GM12878 (cell line): ENCODE data around the gene CTNNA3. TPM values are rescaled to one million over a fixed set of nuclear protein-coding genes. Genes with fewer than 3 reads are reported as not detected.

Experiments
- ATAC-seq: fragments of 200-7000 bp; cut with Tn5 transposase; 3 replicates; pipeline ENCODE4 v1.9.1; 2020; ENCODE audit warnings: mild to moderate bottlenecking, moderate library complexity
- BruUV-seq: library from RNA; stranded (reverse); fragments of 400-500 nt; replicated peaks from 2 replicates; lab custom pipeline; 2021; lab: Mats Ljungman, UMichigan
- CTCF ChIA-PET: fragments of 300-600 bp; sonication (Branson Sonifier 250); formaldehyde crosslinking; extraction: SDS; loops from one replicate; lab custom pipeline; 2021; ENCODE audit warnings: inconsistent platforms; lab: Yijun Ruan, JAX
- POLR2A ChIA-PET: fragments of 350-600 bp; formaldehyde crosslinking; extraction: SDS; loops from one replicate; lab custom pipeline; 2021; ENCODE audit warnings: inconsistent platforms; lab: Charles Lee
- RAD21 ChIA-PET: fragments of 300-600 bp; sonication (Branson Sonifier 250); formaldehyde crosslinking; loops from one replicate; lab custom pipeline; 2023; ENCODE audit warnings: antibody characterized with exemption; ENCODE audit not compliant: unreplicated experiment; lab: Charles Lee
- SMC1A ChIA-PET: fragments of 300-600 bp; sonication (Branson Sonifier 250); formaldehyde crosslinking; loops from one replicate; lab custom pipeline; 2023; ENCODE audit not compliant: unreplicated experiment, uncharacterized antibody; lab: Charles Lee
- DNase-seq: peaks from one replicate; pipeline ENCODE4 v3.0.0-alpha.2; 2011; ENCODE audit warnings: low read depth, low spot score
- FAIRE-seq: peaks from 3 replicates; lab custom pipeline; 2011; peaks lifted over from hg19 to GRCh38; lab: Jason Lieb, UNC
- H2AFZ ChIP-seq: 2 replicates; pipeline ENCODE4 v1.6.0; 2011; ENCODE audit warnings: low read depth, low read length, control low read depth; ENCODE audit not compliant: control insufficient read depth
- H3K27ac ChIP-seq: 2 replicates; pipeline ENCODE4 v1.5.1; 2011; ENCODE audit warnings: control low read depth; ENCODE audit not compliant: control insufficient read depth, insufficient read depth
- H3K27me3 ChIP-seq, 2 experiments: replicated peaks in 1 of 2; 2 replicates each; pipeline versions ENCODE4 v1.6.0 to v1.6.1; 2011; ENCODE audit warnings: low read length in 1 of 2; ENCODE audit not compliant: control insufficient read depth in 2 of 2, insufficient read depth in 2 of 2
- H3K36me3 ChIP-seq, 2 experiments: 2 replicates each; pipeline ENCODE4 v1.5.1; 2011; ENCODE audit warnings: low read length in 1 of 2; ENCODE audit not compliant: control insufficient read depth in 2 of 2, insufficient read depth in 2 of 2
- H3K4me1 ChIP-seq: 2 replicates; pipeline ENCODE4 v1.6.1; 2011; ENCODE audit warnings: mild to moderate bottlenecking, low read length, moderate library complexity, mixed read lengths; ENCODE audit not compliant: control insufficient read depth, insufficient read depth
- H3K4me2 ChIP-seq: 2 replicates; pipeline ENCODE4 v1.6.0; 2011; ENCODE audit warnings: control low read depth; ENCODE audit not compliant: control insufficient read depth, insufficient read depth
- H3K4me3 ChIP-seq: fragments of 200-600 bp; sonication (generic); 2 replicates; pipeline ENCODE4 v1.5.1; 2016
- H3K79me2 ChIP-seq: 2 replicates; pipeline ENCODE4 v1.6.0; 2011; ENCODE audit warnings: low read length; ENCODE audit not compliant: control insufficient read depth, insufficient read depth
- H3K9ac ChIP-seq: 2 replicates; pipeline ENCODE4 v1.8.0; 2011; ENCODE audit warnings: low read length, control low read depth, mixed read lengths; ENCODE audit not compliant: control insufficient read depth, insufficient read depth
- H3K9me3 ChIP-seq: replicated peaks from 3 replicates; pipeline ENCODE4 v1.5.1; 2011; ENCODE audit warnings: mild to moderate bottlenecking, low read length; ENCODE audit not compliant: control insufficient read depth, insufficient read depth
- H4K20me1 ChIP-seq: 2 replicates; pipeline ENCODE4 v1.6.0; 2011; ENCODE audit not compliant: control insufficient read depth, insufficient read depth
- ATF7 ChIP-seq: fragments of 450-650 bp; IDR thresholded peaks from 2 replicates; pipeline ENCODE4 v1.6.1; 2016; ENCODE audit warnings: low read depth, mild to moderate bottlenecking
- BCL11A ChIP-seq: IDR thresholded peaks from 2 replicates; pipeline ENCODE4 v1.6.1; 2011; ENCODE audit warnings: low read depth, low read length
- CHD4 ChIP-seq: fragments of 200-600 bp; sonication (generic); IDR thresholded peaks from 2 replicates; pipeline ENCODE4 v1.6.1; 2016; ENCODE audit warnings: mild to moderate bottlenecking
- ELK1 ChIP-seq: IDR thresholded peaks from 2 replicates; pipeline ENCODE4 v1.6.1; 2012; ENCODE audit warnings: low read depth, low read length, improper control_type of control experiment
- GABPA ChIP-seq: IDR thresholded peaks from 2 replicates; pipeline ENCODE4 v1.6.1; 2014; ENCODE audit warnings: antibody characterized with exemption, low read depth, mild to moderate bottlenecking, inconsistent platforms
- HDAC2 ChIP-seq: fragments of 200-600 bp; sonication (generic); IDR thresholded peaks from 2 replicates; pipeline ENCODE4 v1.6.1; 2017
- NFYA ChIP-seq: IDR thresholded peaks from 2 replicates; pipeline ENCODE4 v1.6.1; 2011; ENCODE audit warnings: low read depth, mild to moderate bottlenecking, low read length, improper control_type of control experiment, borderline replicate concordance
- NFYB ChIP-seq: IDR thresholded peaks from 2 replicates; pipeline ENCODE4 v1.6.1; 2011; ENCODE audit warnings: low read depth, mild to moderate bottlenecking, low read length, improper control_type of control experiment, moderate library complexity; ENCODE audit not compliant: insufficient read depth
- RAD51 ChIP-seq: fragments of 450-650 bp; IDR thresholded peaks from 2 replicates; pipeline ENCODE4 v1.6.1; 2016; ENCODE audit warnings: moderate library complexity, mild to moderate bottlenecking, inconsistent platforms
- RB1 ChIP-seq: fragments of 450-650 bp; formaldehyde crosslinking; IDR thresholded peaks from 2 replicates; pipeline ENCODE4 v1.6.1; 2017; ENCODE audit warnings: mild to moderate bottlenecking, borderline replicate concordance
- RCOR1 ChIP-seq: conservative IDR thresholded peaks from 2 replicates; pipeline ENCODE4 v1.6.1; 2012; ENCODE audit warnings: low read depth, low read length, improper control_type of control experiment
- STAT3 ChIP-seq: IDR thresholded peaks from 2 replicates; pipeline ENCODE4 v1.6.1; 2011; ENCODE audit warnings: low read depth, low read length, improper control_type of control experiment
- WRNIP1 ChIP-seq: IDR thresholded peaks from 2 replicates; pipeline ENCODE4 v1.6.1; 2011; ENCODE audit warnings: low read depth, low read length, improper control_type of control experiment, borderline replicate concordance
- ZNF24 ChIP-seq: fragments of 450-650 bp; IDR thresholded peaks from 2 replicates; pipeline ENCODE4 v1.6.1; 2017; ENCODE audit warnings: antibody characterized with exemption, mild to moderate bottlenecking
- WGBS: methylation state at CpG from one replicate; pipeline ENCODE4 v1.1.6; 2016; ENCODE audit warnings: low lambda C conversion rate; ENCODE audit not compliant: insufficient replicate concordance, insufficient coverage; ENCODE audit errors: missing lambda C conversion rate; 5-methylcytosine and 5-hydroxymethylcytosine counted together
- in situ Hi-C: fragments of 300-500 bp; cut with MboI; formaldehyde crosslinking; loops from 9 replicates; pipeline ENCODE4 v1.14.3; 2018; ENCODE audit warnings: mixed read lengths
- intact Hi-C: fragments of 100-400 bp; cut with micrococcal nuclease; formaldehyde crosslinking; loops from one replicate; pipeline ENCODE4 v1.14.2; 2022; ENCODE audit not compliant: unreplicated experiment
- polyA plus RNA-seq, 11 experiments: library from polyadenylated mRNA; depleted of rRNA in 4 of 11; unstranded in 6 of 11; stranded (reverse) in 5 of 11; fragments of >200 nt; fragmentation: Nextera tagmentation in 4 of 11; fragmentation: Illumina TruSeq in 1 of 11; extraction: Ambion mirVana in 4 of 11; extraction: Trizol in 1 of 11; gene quantifications; 1 replicate in 1 of 11; 2 replicates in 10 of 11; pipeline versions ENCODE4 v1.2.1 to v1.2.3, GENCODE V29; 2011 to 2016; ENCODE audit warnings: inconsistent platforms in 2 of 11, missing spikeins in 2 of 11, low read depth in 1 of 11
- total RNA-seq, 4 experiments: library from RNA; depleted of rRNA in 3 of 4; stranded (reverse); fragments of >200 nt in 3 of 4; fragmentation: Illumina TruSeq in 1 of 4; extraction: Trizol in 1 of 4; gene quantifications; 2 replicates each; pipeline versions ENCODE4 v1.2.1 to v1.2.3, GENCODE V29; 2013 to 2021

Gene CTNNA3
- total and polyA plus RNA-seq, 10 of the 15 experiments (the other 5 are each of a cell fraction or from before 2014, with no cell fraction given), result under 0.01 to 4.5 (median 0.22) TPM; not detected in 2

- TF ChIP-seq NFYB (no peak), NFYA (no peak), RB1 (no peak), BCL11A (no peak), ELK1 (no peak), CHD4 (no peak), ATF7 (no peak), ZNF24 (no peak), WRNIP1 (no peak), RCOR1 (no peak), GABPA (no peak), STAT3 (no peak), RAD51 (no peak), HDAC2 (no peak)
- Histone ChIP-seq H3K36me3 (no peaks in the 10 kb centered on the region), H3K4me3 (no peak overlapping the region), H3K9ac (no peak overlapping the region), H2AFZ (no peak overlapping the region), H3K27ac (no peak overlapping the region), H4K20me1 (no peaks in the 10 kb centered on the region), H3K79me2 (no peaks in the 10 kb centered on the region), H3K27me3 (no peaks in the 10 kb centered on the region), H3K4me1 (no peaks in the 10 kb centered on the region), H3K4me2 (no peak overlapping the region), H3K9me3 (no peaks in the 10 kb centered on the region)
- CTCF ChIA-PET, result no interaction called here
- SMC1A ChIA-PET, result interaction anchor here (0.7 to 1.4 kb wide), 7 partner anchors 8 to 638 kb away, joined by 3 to 5 read pairs (median 3); no protein-coding TSS in a partner anchor
- WGBS, result 33% methylated on average over 6 of the region's 6 CpGs
- no TSS peak for BruUV-seq
- FAIRE-seq, result no peak
- in situ Hi-C loops, result no loop called here
- ATAC-seq, result no peak
- RAD21 ChIA-PET, result interaction anchor here (0.6 to 0.9 kb wide), 2 partner anchors 26 to 70 kb away, joined by 3 read pairs; no protein-coding TSS in a partner anchor
- intact Hi-C loops, result no loop called here
- no peak for DNase-seq
- POLR2A ChIA-PET, result interaction anchor here (1.2 kb wide), 1 partner anchor 12 kb away, joined by 3 read pairs; no protein-coding TSS in a partner anchor
These were observed 554.7 kb downstream of the CTNNA3 start for GRCh38 chr10:67141300-67141699.
